Caco-2 (cell line): ENCODE data around the gene SCMH1. TPM values are rescaled to one million over a fixed set of nuclear protein-coding genes. Genes with fewer than 3 reads are reported as not detected.

Experiments used
- BruUV-seq: library from RNA; stranded (reverse); fragments of 400-500 nt; replicated peaks from 2 replicates; lab custom pipeline; 2021; lab: Mats Ljungman, UMichigan
- CTCF ChIA-PET: fragments of 300-600 bp; sonication (Branson Sonifier 250); formaldehyde crosslinking; loops from one replicate; lab custom pipeline; 2022; ENCODE audit warnings: antibody characterized with exemption; lab: Charles Lee
- POLR2A ChIA-PET: fragments of 300-600 bp; sonication (Branson Sonifier 250); formaldehyde crosslinking; loops from one replicate; lab custom pipeline; 2022; ENCODE audit warnings: antibody characterized with exemption; lab: Charles Lee
- DNase-seq, 2 experiments: peaks; one replicate each; pipeline versions ENCODE4 v3.0.0 to v3.0.0-alpha.2; 2020 to 2022
- H3K27me3 ChIP-seq: replicated peaks from 2 replicates; pipeline ENCODE4 v1.6.0; 2011; ENCODE audit warnings: low read length; ENCODE audit not compliant: control insufficient read depth, insufficient read depth
- H3K36me3 ChIP-seq: 2 replicates; pipeline ENCODE4 v1.5.1; 2011; ENCODE audit warnings: low read length; ENCODE audit not compliant: control insufficient read depth, insufficient read depth
- H3K4me1 ChIP-seq: fragments of 250-450 bp; sonication (Bioruptor Pico); 2 replicates; pipeline ENCODE4 v1.5.1; 2020; ENCODE audit warnings: mild to moderate bottlenecking
- H3K4me3 ChIP-seq: 2 replicates; pipeline ENCODE4 v1.5.1; 2011; ENCODE audit warnings: low read depth, mild to moderate bottlenecking, control low read depth, low read length
- H3K9me3 ChIP-seq: fragments of 250-450 bp; sonication (Bioruptor Pico); 2 replicates; pipeline ENCODE4 v1.5.1; 2020; ENCODE audit warnings: mild to moderate bottlenecking, moderate library complexity
- H3K27ac Mint-ChIP-seq: one replicate; pipeline ENCODE4 v1.8.0; 2022; ENCODE audit warnings: mixed read lengths; ENCODE audit not compliant: unreplicated experiment
- H3K27me3 Mint-ChIP-seq: one replicate; pipeline ENCODE4 v1.8.0; 2022; ENCODE audit warnings: mixed read lengths; ENCODE audit not compliant: insufficient read depth, unreplicated experiment
- H3K36me3 Mint-ChIP-seq: one replicate; pipeline ENCODE4 v1.8.0; 2022; ENCODE audit warnings: mild to moderate bottlenecking, mixed read lengths; ENCODE audit not compliant: insufficient read depth, unreplicated experiment
- H3K4me1 Mint-ChIP-seq: one replicate; pipeline ENCODE4 v1.8.0; 2022; ENCODE audit warnings: low read depth, mixed read lengths; ENCODE audit not compliant: unreplicated experiment
- H3K4me3 Mint-ChIP-seq: one replicate; pipeline ENCODE4 v1.8.0; 2022; ENCODE audit warnings: mild to moderate bottlenecking, moderate library complexity, mixed read lengths; ENCODE audit not compliant: unreplicated experiment
- H3K9me3 Mint-ChIP-seq: one replicate; pipeline ENCODE4 v1.8.0; 2022; ENCODE audit warnings: mixed read lengths; ENCODE audit not compliant: unreplicated experiment
- CTCF ChIP-seq, 2 experiments: fragments of 200-600 bp in 1 of 2; IDR thresholded peaks; 1 replicate in 1 of 2; 2 replicates in 1 of 2; pipeline versions ENCODE4 v1.5.1 to v1.8.0; 2011 to 2022; ENCODE audit warnings: antibody characterized with exemption in 1 of 2, control low read depth in 1 of 2, inconsistent platforms in 1 of 2, low read depth in 1 of 2, low read length in 1 of 2, mild to moderate bottlenecking in 1 of 2, moderate library complexity in 1 of 2; ENCODE audit not compliant: insufficient read depth in 1 of 2, severe bottlenecking in 1 of 2, unreplicated experiment in 1 of 2
- intact Hi-C: fragments of 100-400 bp; cut with micrococcal nuclease; formaldehyde crosslinking; loops from one replicate; pipeline ENCODE4 v1.10.0; 2022; ENCODE audit not compliant: unreplicated experiment
- total RNA-seq: library from RNA; stranded (reverse); gene quantifications from 2 replicates; pipeline ENCODE4 v1.2.3, GENCODE V29; 2022

The SCMH1 gene
- total RNA-seq, 1 experiment from 2014 or later, result 27.6 TPM

- H3K4me1 Mint-ChIP-seq, result peaks cover 7% of the 10 kb centered on the region
- BruUV-seq, result no TSS peak
- no peaks in the 10 kb centered on the region for H3K9me3 ChIP-seq
- intact Hi-C loops, result no loop called here
- no peaks in the 10 kb centered on the region; the same call in 1 of the 2 replicates for H3K36me3 ChIP-seq
- no peak for TF ChIP-seq CTCF (IDR thresholded peaks at IDR 0.05; ENCODE audit: insufficient read depth in 1 of 2, low read depth in 1 of 2, low read length in 1 of 2, severe bottlenecking in 1 of 2, unreplicated experiment in 1 of 2)
- peaks cover 33% of the 10 kb centered on the region for H3K4me1 ChIP-seq
- H3K27ac Mint-ChIP-seq, result no peak overlapping the region
- no peaks in the 10 kb centered on the region for H3K27me3 Mint-ChIP-seq
- ChIA-PET POLR2A (no interaction called here), CTCF (no interaction called here)
- peaks cover 93% of the 10 kb centered on the region for H3K36me3 Mint-ChIP-seq
- no peak overlapping the region for H3K4me3 Mint-ChIP-seq
- H3K9me3 Mint-ChIP-seq, result no peaks in the 10 kb centered on the region
- H3K27me3 ChIP-seq, result no peaks in the 10 kb centered on the region
- no peak overlapping the region for H3K4me3 ChIP-seq
- no peak for DNase-seq
These were observed 253.0 kb downstream of the SCMH1 start for GRCh38 chr1:40989066-40989465.

- CTCF ChIA-PET, result no interaction called here
- POLR2A ChIA-PET, result no interaction called here
- intact Hi-C loops, result no loop called here
- H3K27ac Mint-ChIP-seq, result peak overlapping the region; percentile 73
- Histone ChIP-seq H3K36me3 (no peaks in the 10 kb centered on the region; the same call in 1 of the 2 replicates), H3K9me3 (no peaks in the 10 kb centered on the region), H3K4me1 (peaks cover 33% of the 10 kb centered on the region), H3K4me3 (no peak overlapping the region), H3K27me3 (no peaks in the 10 kb centered on the region)
- no peaks in the 10 kb centered on the region for H3K9me3 Mint-ChIP-seq
- no peak for TF ChIP-seq CTCF (IDR thresholded peaks at IDR 0.05; ENCODE audit: insufficient read depth in 1 of 2, low read depth in 1 of 2, low read length in 1 of 2, severe bottlenecking in 1 of 2, unreplicated experiment in 1 of 2)
- no peaks in the 10 kb centered on the region for H3K27me3 Mint-ChIP-seq
- H3K4me1 Mint-ChIP-seq, result peaks cover 7% of the 10 kb centered on the region
- no peak for DNase-seq
- no peak overlapping the region for H3K4me3 Mint-ChIP-seq
- BruUV-seq, result no TSS peak
- peaks cover 93% of the 10 kb centered on the region for H3K36me3 Mint-ChIP-seq
These were observed 253.8 kb downstream of the SCMH1 start for GRCh38 chr1:40988280-40988679.

GRCh38 chr1:40987439-40988276 lies 254.4 kb downstream of the SCMH1 start:
- POLR2A ChIA-PET, result no interaction called here

More at GRCh38 chr1:40987439-40988276, 254.4 kb downstream of the SCMH1 start:
- CTCF ChIA-PET, result no interaction called here
- Mint-ChIP-seq H3K27ac (no peak overlapping the region), H3K9me3 (no peaks in the 10 kb centered on the region), H3K36me3 (peaks cover 91% of the 10 kb centered on the region), H3K27me3 (no peaks in the 10 kb centered on the region), H3K4me3 (no peak overlapping the region), H3K4me1 (peaks cover 7% of the 10 kb centered on the region)
- Histone ChIP-seq H3K4me3 (no peak overlapping the region), H3K4me1 (peaks cover 37% of the 10 kb centered on the region), H3K27me3 (no peaks in the 10 kb centered on the region), H3K36me3 (no peaks in the 10 kb centered on the region; the same call in 1 of the 2 replicates), H3K9me3 (no peaks in the 10 kb centered on the region)
- peak in 1 of 2 experiments; percentile 22 for DNase-seq
- TF ChIP-seq CTCF (IDR thresholded peaks at IDR 0.05; ENCODE audit: insufficient read depth in 1 of 2, low read depth in 1 of 2, low read length in 1 of 2, severe bottlenecking in 1 of 2, unreplicated experiment in 1 of 2), result no peak
- no TSS peak for BruUV-seq
- intact Hi-C loops, result no loop called here
